GM19438 (cell line): Measurements from ENCODE around the gene AAK1.
"Not testable (repeated sequence)": the region's sequence is repeated elsewhere in the genome, so short reads cannot be mapped to it uniquely, and the experiment has no call there.

ENCODE experiments used
- ATAC-seq: cut with Tn5 transposase; IDR thresholded peaks from one replicate; pipeline ENCODE4 v1.9.1; 2021; ENCODE audit warnings: low read depth; ENCODE audit not compliant: unreplicated experiment

AAK1 gene

GRCh38 chr2:69577467-69578197 lies 65.9 kb downstream of the AAK1 start:
- no peak for ATAC-seq

GRCh38 chr2:69576880-69577279 lies 66.7 kb downstream of the AAK1 start:
- ATAC-seq, result no peak

GRCh38 chr2:69575926-69576325 lies 67.6 kb downstream of the AAK1 start:
- ATAC-seq, result no peak

GRCh38 chr2:69575371-69575770 lies 68.2 kb downstream of the AAK1 start:
- ATAC-seq, result not testable (repeated sequence)

GRCh38 chr2:69572641-69573040 lies 70.9 kb downstream of the AAK1 start:
- ATAC-seq, result no peak

- no peak for ATAC-seq
Observed at GRCh38 chr2:69571189-69571588, 72.3 kb downstream of the AAK1 start.

GRCh38 chr2:69570474-69570873 lies 73.1 kb downstream of the AAK1 start:
- no peak for ATAC-seq

- ATAC-seq, result no peak
Observed at GRCh38 chr2:69567909-69568300, 75.6 kb downstream of the AAK1 start.

GRCh38 chr2:69567157-69567908 lies 76.2 kb downstream of the AAK1 start:
- no peak for ATAC-seq

- ATAC-seq, result no peak
Observed at GRCh38 chr2:69566669-69567068, 76.9 kb downstream of the AAK1 start.

GRCh38 chr2:69565431-69565839 lies 78.1 kb downstream of the AAK1 start:
- ATAC-seq, result no peak

GRCh38 chr2:69564604-69565003 lies 78.9 kb downstream of the AAK1 start:
- no peak for ATAC-seq

- no peak for ATAC-seq
Observed at GRCh38 chr2:69563021-69563420, 80.5 kb downstream of the AAK1 start.

GRCh38 chr2:69561101-69561500 lies 82.4 kb downstream of the AAK1 start:
- no peak for ATAC-seq

GRCh38 chr2:69560147-69560482 lies 83.4 kb downstream of the AAK1 start:
- no peak for ATAC-seq

- ATAC-seq, result no peak
Observed at GRCh38 chr2:69559442-69560146, 83.9 kb downstream of the AAK1 start.

GRCh38 chr2:69556008-69556407 lies 87.5 kb downstream of the AAK1 start:
- ATAC-seq, result no peak

- no peak for ATAC-seq
Observed at GRCh38 chr2:69554981-69555380, 88.6 kb downstream of the AAK1 start.

GRCh38 chr2:69554568-69554967 lies 89.0 kb downstream of the AAK1 start:
- ATAC-seq, result no peak

- no peak for ATAC-seq
Observed at GRCh38 chr2:69553991-69554390, 89.5 kb downstream of the AAK1 start.

- ATAC-seq, result not testable (repeated sequence)
Observed at GRCh38 chr2:69550511-69550910, 93.0 kb downstream of the AAK1 start.

GRCh38 chr2:69549421-69549820 lies 94.1 kb downstream of the AAK1 start:
- no peak for ATAC-seq
